ENCODE results near the gene BLM.

GRCh38 chr15:90765531-90765930 is 48.4 kb downstream of the BLM start:
- TF ChIP-seq POLR2A (IDR thresholded peaks at IDR 0.05; ENCODE audit: low read depth, low read length) = no peak
- TF ChIP-seq POLR2AphosphoS5 (IDR thresholded peaks at IDR 0.05; ENCODE audit: low read depth, low read length) = no peak

Data from GM12892 (cell line).